HepG2 (cell line): ENCODE measurements around the gene EXOC3. TPM values are rescaled to one million over a fixed set of nuclear protein-coding genes. Genes with fewer than 3 reads are reported as not detected.

Experiments
- ATAC-seq: fragments of 200-7000 bp; cut with Tn5 transposase; 3 replicates; pipeline ENCODE4 v1.9.1; 2020; ENCODE audit warnings: mild to moderate bottlenecking, moderate library complexity
- BruUV-seq: library from RNA; stranded (reverse); fragments of 400-500 nt; replicated peaks from 2 replicates; lab custom pipeline; 2021; lab: Mats Ljungman, UMichigan
- CTCF ChIA-PET: fragments of 300-600 bp; formaldehyde crosslinking; extraction: SDS; loops from one replicate; lab custom pipeline; 2021; ENCODE audit warnings: low total read pairs, inconsistent platforms, low intra/inter-chr PET ratio; lab: Yijun Ruan, JAX
- POLR2A ChIA-PET: fragments of 350-600 bp; sonication (Branson Sonifier 250); formaldehyde crosslinking; loops from one replicate; lab custom pipeline; 2020; ENCODE audit warnings: antibody characterized with exemption, inconsistent platforms; lab: Yijun Ruan, JAX
- DNase-seq: peaks from one replicate; pipeline ENCODE4 v3.0.0-alpha.2; 2015; ENCODE audit warnings: low spot score
- FAIRE-seq: peaks from 3 replicates; lab custom pipeline; 2011; peaks lifted over from hg19 to GRCh38; lab: Jason Lieb, UNC
- H2AFZ ChIP-seq: one replicate; pipeline ENCODE4 v1.6.1; 2011; ENCODE audit warnings: low read length, inconsistent platforms
- H3K27ac ChIP-seq: fragments of 300-600 bp; 3 replicates; pipeline ENCODE4 v1.8.0; 2011; ENCODE audit warnings: mixed run types, mild to moderate bottlenecking, mixed read lengths, low read length, inconsistent platforms; ENCODE audit not compliant: insufficient read depth; ENCODE audit errors: extremely low read length
- H3K27me3 ChIP-seq, 2 experiments: fragments of 200-600 bp in 1 of 2; 2 replicates in 1 of 2; 3 replicates in 1 of 2; pipeline versions ENCODE4 v1.6.0 to v1.8.0; 2011; ENCODE audit warnings: low read length in 2 of 2, mild to moderate bottlenecking in 2 of 2, moderate library complexity in 2 of 2, inconsistent platforms in 1 of 2; ENCODE audit not compliant: insufficient read depth in 2 of 2, control insufficient read depth in 1 of 2
- H3K36me3 ChIP-seq, 2 experiments: fragments of 200-600 bp in 1 of 2; replicated peaks in 1 of 2; 2 replicates in 1 of 2; 3 replicates in 1 of 2; pipeline versions ENCODE4 v1.5.1 to v1.8.0; 2011; ENCODE audit warnings: low read length in 2 of 2, inconsistent platforms in 1 of 2; ENCODE audit not compliant: insufficient read depth in 2 of 2, control insufficient read depth in 1 of 2
- H3K4me1 ChIP-seq: 2 replicates; pipeline ENCODE4 v1.5.1; 2012; ENCODE audit warnings: low read length, inconsistent platforms; ENCODE audit not compliant: insufficient read depth
- H3K4me2 ChIP-seq: 2 replicates; pipeline ENCODE4 v1.6.0; 2011; ENCODE audit warnings: low read depth, low read length, inconsistent platforms
- H3K4me3 ChIP-seq, 3 experiments: fragments of 200-600 bp in 1 of 3; sonication (generic), shearing (Covaris generic) in 1 of 3; replicated peaks in 1 of 3; 2 replicates each; pipeline ENCODE4 v1.5.1; 2011 to 2016; ENCODE audit warnings: low read length in 3 of 3, inconsistent platforms in 2 of 3, low read depth in 2 of 3, mild to moderate bottlenecking in 2 of 3, control low read depth in 1 of 3, mixed read lengths in 1 of 3; ENCODE audit not compliant: insufficient read depth in 1 of 3
- H3K79me2 ChIP-seq: one replicate; pipeline ENCODE4 v1.6.1; 2011; ENCODE audit warnings: low read length, inconsistent platforms; ENCODE audit not compliant: insufficient read depth
- H3K9ac ChIP-seq: 2 replicates; pipeline ENCODE4 v1.6.0; 2011; ENCODE audit warnings: mild to moderate bottlenecking, low read depth, low read length, inconsistent platforms; ENCODE audit not compliant: insufficient read depth
- H3K9me3 ChIP-seq: 2 replicates; pipeline ENCODE4 v1.5.1; 2012; ENCODE audit warnings: mild to moderate bottlenecking, low read length
- H4K20me1 ChIP-seq: 2 replicates; pipeline ENCODE4 v1.6.0; 2011; ENCODE audit warnings: inconsistent platforms, mild to moderate bottlenecking, low read length, moderate library complexity; ENCODE audit not compliant: insufficient read depth
- AGO1 ChIP-seq: fragments of 200-400 bp; formaldehyde crosslinking; IDR thresholded peaks from 2 replicates; pipeline ENCODE4 v1.6.1; 2017; ENCODE audit warnings: mild to moderate bottlenecking, low read depth, low read length, moderate library complexity; ENCODE audit not compliant: poor library complexity, severe bottlenecking
- AKAP8 ChIP-seq: sonication (generic); formaldehyde crosslinking; IDR thresholded peaks from 2 replicates; pipeline ENCODE4 v1.5.1; 2020; ENCODE audit warnings: mild to moderate bottlenecking, missing genetic modification reagents
- KDM2A ChIP-seq: sonication (generic); formaldehyde crosslinking; IDR thresholded peaks from 2 replicates; pipeline ENCODE4 v1.4.0; 2020; ENCODE audit warnings: low read depth, missing genetic modification reagents, borderline replicate concordance
- THAP11 ChIP-seq: IDR thresholded peaks from 2 replicates; pipeline ENCODE4 v1.6.1; 2016; ENCODE audit warnings: missing biosample characterization, missing genetic modification reagents
- WGBS: methylation state at CpG from one replicate; pipeline ENCODE4 v1.1.6; 2017; ENCODE audit warnings: low lambda C conversion rate; 5-methylcytosine and 5-hydroxymethylcytosine counted together
- in situ Hi-C: cut with HindIII; loops from 2 replicates; pipeline ENCODE4 v1.10.0; 2017; ENCODE audit warnings: low pct_unique_long_range_greater_than_20kb; ENCODE audit not compliant: extremely low pct_ligation_motif_present
- intact Hi-C: fragments of 100-400 bp; cut with micrococcal nuclease; formaldehyde crosslinking; loops from one replicate; pipeline ENCODE4 v1.10.0; 2022; ENCODE audit not compliant: unreplicated experiment
- polyA plus RNA-seq, 8 experiments: library from polyadenylated mRNA; depleted of rRNA in 3 of 8; stranded (reverse) in 7 of 8; unstranded in 1 of 8; fragments of >200 nt; fragmentation: Illumina TruSeq in 4 of 8; extraction: Trizol in 4 of 8; gene quantifications; 2 replicates each; pipeline versions ENCODE4 v1.2.1 to v1.2.3, GENCODE V29; 2011 to 2016; ENCODE audit warnings: low read depth in 4 of 8, missing spikeins in 1 of 8, mixed read lengths in 1 of 8; ENCODE audit not compliant: insufficient read depth in 1 of 8
- total RNA-seq, 5 experiments: library from RNA; depleted of rRNA; stranded (reverse); fragments of >200 nt; fragmentation: Illumina TruSeq; extraction: Trizol; gene quantifications; 2 replicates each; pipeline ENCODE4 v1.2.3, GENCODE V29; 2016; ENCODE audit warnings: low read depth in 1 of 5
- TF ChIP-seq, protein P1 (sequence below): sonication (generic); formaldehyde crosslinking; IDR thresholded peaks from 2 replicates; pipeline ENCODE4 v1.4.0; 2020; ENCODE audit warnings: missing genetic modification reagents

Gene EXOC3
- total and polyA plus RNA-seq, 2 of the 13 experiments (the other 11 are each of a cell fraction or from before 2014, with no cell fraction given), result 9.2 to 20.5 TPM

DNA sequence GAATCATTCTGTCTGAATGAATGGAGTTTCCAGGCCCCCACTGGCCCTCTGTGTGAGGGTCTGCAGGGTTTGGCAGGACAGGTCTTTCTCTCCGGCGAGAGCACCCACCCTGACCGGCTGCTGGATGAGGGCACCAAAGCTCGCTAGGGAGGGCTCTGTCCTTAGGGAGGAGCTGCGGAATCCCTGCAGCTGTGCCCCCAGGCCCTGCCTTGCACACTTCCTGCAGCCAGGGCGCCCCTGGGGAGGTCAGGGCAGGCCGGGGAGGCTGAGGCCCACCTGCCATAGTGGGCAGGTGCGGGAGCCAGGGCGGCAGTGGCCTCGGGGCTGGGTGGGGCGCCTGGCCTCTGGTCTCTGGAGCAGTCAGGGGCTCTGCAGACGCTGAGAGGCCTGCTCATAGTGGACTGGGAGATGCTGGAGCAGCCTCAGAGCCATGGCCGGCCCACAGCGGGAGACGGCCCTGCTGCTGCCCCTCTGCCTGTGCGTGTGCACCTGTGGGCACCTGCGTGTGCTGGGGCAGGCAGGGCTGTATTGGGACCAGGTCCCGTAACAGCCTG, 36.1 kb downstream of the EXOC3 start:
- H3K27me3 ChIP-seq, result peaks cover 21 to 87% of the 10 kb centered on the region in 2 experiments
- in situ Hi-C loops, result no loop called here
- no peaks in the 10 kb centered on the region; a peak in 1 of 5 replicates for H3K36me3 ChIP-seq
- H3K4me1 ChIP-seq, result peaks cover 15% of the 10 kb centered on the region
- CTCF ChIA-PET, result no interaction called here
- WGBS, result no CpG with 5 or more reads among the region's 18 CpGs
- no peaks in the 10 kb centered on the region for H4K20me1 ChIP-seq
- BruUV-seq, result no TSS peak
- FAIRE-seq, result no peak
- H3K9ac ChIP-seq, result no peak overlapping the region
- H3K27ac ChIP-seq, result no peak overlapping the region
- H3K4me3 ChIP-seq, result no peak overlapping the region
- intact Hi-C loops, result no loop called here
- peak; percentile 12; the same call in 2 of the 3 replicates for ATAC-seq
- no peak for DNase-seq
- no peak for TF ChIP-seq THAP11 (CRISPR knock-in tag)
- TF ChIP-seq AGO1, result peak; percentile 75
- TF ChIP-seq KDM2A, result peak; percentile 16; the same call in 1 of the 2 replicates
- peak; percentile 46; the same call in 1 of the 2 replicates for TF ChIP-seq AKAP8
- TF ChIP-seq, protein P1, sequence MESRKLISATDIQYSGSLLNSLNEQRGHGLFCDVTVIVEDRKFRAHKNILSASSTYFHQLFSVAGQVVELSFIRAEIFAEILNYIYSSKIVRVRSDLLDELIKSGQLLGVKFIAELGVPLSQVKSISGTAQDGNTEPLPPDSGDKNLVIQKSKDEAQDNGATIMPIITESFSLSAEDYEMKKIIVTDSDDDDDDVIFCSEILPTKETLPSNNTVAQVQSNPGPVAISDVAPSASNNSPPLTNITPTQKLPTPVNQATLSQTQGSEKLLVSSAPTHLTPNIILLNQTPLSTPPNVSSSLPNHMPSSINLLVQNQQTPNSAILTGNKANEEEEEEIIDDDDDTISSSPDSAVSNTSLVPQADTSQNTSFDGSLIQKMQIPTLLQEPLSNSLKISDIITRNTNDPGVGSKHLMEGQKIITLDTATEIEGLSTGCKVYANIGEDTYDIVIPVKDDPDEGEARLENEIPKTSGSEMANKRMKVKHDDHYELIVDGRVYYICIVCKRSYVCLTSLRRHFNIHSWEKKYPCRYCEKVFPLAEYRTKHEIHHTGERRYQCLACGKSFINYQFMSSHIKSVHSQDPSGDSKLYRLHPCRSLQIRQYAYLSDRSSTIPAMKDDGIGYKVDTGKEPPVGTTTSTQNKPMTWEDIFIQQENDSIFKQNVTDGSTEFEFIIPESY (CRISPR knock-in tag), result no peak
- TF ChIP-seq, all 625 proteins: peak for 3
- H2AFZ ChIP-seq, result no peak overlapping the region
- no peaks in the 10 kb centered on the region for H3K79me2 ChIP-seq
- POLR2A ChIA-PET, result no interaction called here
- H3K9me3 ChIP-seq, result no peaks in the 10 kb centered on the region
- no peak overlapping the region for H3K4me2 ChIP-seq
